K562 (cell line): Measurements from ENCODE around the gene ABHD16A. TPM values are rescaled to one million over a fixed set of nuclear protein-coding genes. Genes with fewer than 3 reads are reported as not detected.
A peak's percentile ranks its signal among the peaks of the same experiment; 100 is the strongest.

Experiments used
- EHMT2 ChIP-seq: fragments of 450-650 bp; IDR thresholded peaks from 2 replicates; pipeline ENCODE4 v1.6.1; 2018; ENCODE audit warnings: antibody characterized with exemption
- ELF4 ChIP-seq: fragments of 450-650 bp; formaldehyde crosslinking; IDR thresholded peaks from 2 replicates; pipeline ENCODE4 v1.4.0; 2022; ENCODE audit warnings: missing genetic modification characterization
- HDAC1 ChIP-seq, 2 experiments: fragments of 450-650 bp; IDR thresholded peaks; 2 replicates each; pipeline ENCODE4 v1.6.1; 2016 to 2017; ENCODE audit warnings: inconsistent platforms in 1 of 2, mild to moderate bottlenecking in 1 of 2, moderate library complexity in 1 of 2
- KLF10 ChIP-seq: fragments of 250-450 bp; sonication (Bioruptor Pico); IDR thresholded peaks from 2 replicates; pipeline ENCODE4 v1.6.1; 2021; ENCODE audit warnings: matching md5 sums
- MAZ ChIP-seq, 2 experiments: fragments of 450-650 bp in 1 of 2; sonication (generic) in 1 of 2; formaldehyde crosslinking; IDR thresholded peaks in 1 of 2; conservative IDR thresholded peaks in 1 of 2; 2 replicates each; pipeline versions ENCODE4 v1.4.0 to v1.5.0; 2020; ENCODE audit warnings: mild to moderate bottlenecking in 1 of 2, missing genetic modification reagents in 1 of 2
- MITF ChIP-seq: IDR thresholded peaks from 2 replicates; pipeline ENCODE4 v1.6.1; 2014; ENCODE audit warnings: antibody characterized with exemption
- MYC ChIP-seq, 2 experiments: fragments of 250-450 bp in 1 of 2; sonication (Bioruptor Pico) in 1 of 2; IDR thresholded peaks; 2 replicates each; pipeline versions ENCODE4 v1.5.1 to v1.6.1; 2012 to 2021; ENCODE audit warnings: low read depth in 2 of 2, borderline replicate concordance in 1 of 2, improper control_type of control experiment in 1 of 2, low read length in 1 of 2, mild to moderate bottlenecking in 1 of 2, moderate library complexity in 1 of 2
- NR2C2 ChIP-seq, 2 experiments: fragments of 200-800 bp in 1 of 2; sonication (Bioruptor generic) in 1 of 2; sonication (generic) in 1 of 2; formaldehyde crosslinking in 1 of 2; IDR thresholded peaks; 2 replicates each; pipeline versions ENCODE4 v1.6.1 to v1.8.0; 2016 to 2022; ENCODE audit warnings: mild to moderate bottlenecking in 1 of 2, missing compliant biosample characterization in 1 of 2, missing genetic modification characterization in 1 of 2, missing genetic modification reagents in 1 of 2
- NRF1 ChIP-seq, 2 experiments: fragments of 450-650 bp; IDR thresholded peaks in 1 of 2; conservative IDR thresholded peaks in 1 of 2; 2 replicates each; pipeline ENCODE4 v1.6.1; 2014; ENCODE audit warnings: mild to moderate bottlenecking in 2 of 2
- OTX1 ChIP-seq: fragments of 450-650 bp; formaldehyde crosslinking; IDR thresholded peaks from 2 replicates; pipeline ENCODE4 v1.4.0; 2022; ENCODE audit warnings: mild to moderate bottlenecking
- POLR2AphosphoS5 ChIP-seq: IDR thresholded peaks from 2 replicates; pipeline ENCODE4 v1.6.1; 2011; ENCODE audit warnings: mild to moderate bottlenecking, low read depth, low read length, moderate library complexity; ENCODE audit not compliant: control insufficient read depth, insufficient read depth
- RBFOX2 ChIP-seq: fragments of 200-400 bp; formaldehyde crosslinking; IDR thresholded peaks from 2 replicates; pipeline ENCODE4 v1.6.1; 2017; ENCODE audit warnings: low read depth, mild to moderate bottlenecking, low read length, moderate library complexity
- RFX5 ChIP-seq: IDR thresholded peaks from 2 replicates; pipeline ENCODE4 v1.6.1; 2011; ENCODE audit warnings: low read depth, mild to moderate bottlenecking, improper control_type of control experiment, low read length
- SRF ChIP-seq, 2 experiments: fragments of 250-450, 450-650 bp in 1 of 2; sonication (Bioruptor Pico) in 1 of 2; sonication (generic) in 1 of 2; formaldehyde crosslinking; IDR thresholded peaks; 2 replicates each; pipeline versions ENCODE4 v1.5.0 to v1.5.1; 2020 to 2022; ENCODE audit warnings: mild to moderate bottlenecking in 1 of 2, missing genetic modification reagents in 1 of 2
- TAF15 ChIP-seq: fragments of 200-400 bp; formaldehyde crosslinking; IDR thresholded peaks from 2 replicates; pipeline ENCODE4 v1.6.1; 2017; ENCODE audit warnings: mild to moderate bottlenecking, low read depth, low read length, moderate library complexity
- TEAD4 ChIP-seq, 2 experiments: sonication (generic) in 1 of 2; formaldehyde crosslinking in 1 of 2; IDR thresholded peaks; 2 replicates each; pipeline versions ENCODE4 v1.6.1 to v1.8.0; 2012 to 2022; ENCODE audit warnings: borderline replicate concordance in 1 of 2, inconsistent platforms in 1 of 2, low read length in 1 of 2, mild to moderate bottlenecking in 1 of 2, missing genetic modification reagents in 1 of 2
- ZNF165 ChIP-seq: fragments of 250-450 bp; sonication (Bioruptor Pico); IDR thresholded peaks from 2 replicates; pipeline ENCODE4 v1.4.0; 2020; ENCODE audit warnings: borderline replicate concordance
- ZNF57 ChIP-seq: fragments of 450-650 bp; formaldehyde crosslinking; IDR thresholded peaks from 2 replicates; pipeline ENCODE4 v1.4.0; 2020; ENCODE audit warnings: mild to moderate bottlenecking, moderate library complexity
- ZNF764 ChIP-seq: fragments of 250-450 bp; sonication (Bioruptor Pico); IDR thresholded peaks from 2 replicates; pipeline ENCODE4 v1.4.0; 2020; ENCODE audit warnings: low read depth, mild to moderate bottlenecking, moderate library complexity
- ZNF785 ChIP-seq: fragments of 250-450 bp; sonication (Bioruptor Pico); IDR thresholded peaks from 2 replicates; pipeline ENCODE4 v1.4.0; 2020; ENCODE audit warnings: mild to moderate bottlenecking
- polyA plus RNA-seq, 8 experiments: library from polyadenylated mRNA; depleted of rRNA in 4 of 8; stranded (reverse) in 5 of 8; unstranded in 3 of 8; fragments of >200 nt; fragmentation: Nextera tagmentation in 2 of 8; fragmentation: Illumina TruSeq in 1 of 8; extraction: Ambion mirVana in 2 of 8; extraction: Trizol in 1 of 8; gene quantifications; 2 replicates each; pipeline versions ENCODE4 v1.2.1 to v1.2.3, GENCODE V29; 2011 to 2014; ENCODE audit warnings: inconsistent platforms in 1 of 8, missing spikeins in 1 of 8
- total RNA-seq, 7 experiments: library from RNA; depleted of rRNA in 6 of 7; stranded (reverse); fragments of >200 nt in 6 of 7; fragmentation: Illumina TruSeq in 2 of 7; extraction: Trizol in 2 of 7; gene quantifications; 2 replicates each; pipeline versions ENCODE4 v1.2.1 to v1.2.3, GENCODE V29; 2011 to 2021; ENCODE audit warnings: low replicate concordance in 1 of 7
- TF ChIP-seq, protein P1 (sequence below): fragments of 450-650 bp; formaldehyde crosslinking; IDR thresholded peaks from 2 replicates; pipeline ENCODE4 v1.4.0; 2022; ENCODE audit warnings: missing genetic modification characterization
- TF ChIP-seq, protein P2 (sequence below), 2 experiments: fragments of 450-650 bp in 1 of 2; sonication (generic) in 1 of 2; formaldehyde crosslinking; conservative IDR thresholded peaks; 2 replicates each; pipeline versions ENCODE4 v1.4.0 to v1.8.1; 2020 to 2022; ENCODE audit warnings: mild to moderate bottlenecking in 1 of 2, missing genetic modification reagents in 1 of 2

Gene ABHD16A
- total and polyA plus RNA-seq, 9 of the 15 experiments (the other 6 are each of a cell fraction or from before 2014, with no cell fraction given) = 25.8 to 120 (median 81.6) TPM

- TF ChIP-seq MYC (IDR thresholded peaks at IDR 0.05; ENCODE audit: low read depth, low read length) (no peak), MYC (CRISPR knock-in tag; IDR thresholded peaks at IDR 0.05; ENCODE audit: borderline replicate concordance, low read depth) (peak; percentile 21; the same call in 1 of the 2 replicates), TAF15 (peak; percentile 79; the same call in 1 of the 2 replicates), ZNF165 (CRISPR knock-in tag) (0 out of 2 replicates have a peak, but pooled peaks have one; percentile 37), MITF (peak; percentile 7; the same call in 1 of the 2 replicates), ZNF764 (peak; percentile 62; the same call in 1 of the 2 replicates), OTX1 (CRISPR knock-in tag) (0 out of 2 replicates have a peak, but pooled peaks have one; percentile 29), KLF10 (CRISPR knock-in tag) (0 out of 2 replicates have a peak, but pooled peaks have one; percentile 8), TEAD4 (IDR thresholded peaks at IDR 0.05; ENCODE audit: low read length) (no peak), TEAD4 (CRISPR knock-in tag; IDR thresholded peaks at IDR 0.05; ENCODE audit: borderline replicate concordance) (peak; percentile 80; the same call in 1 of the 2 replicates), HDAC1 (IDR thresholded peaks at IDR 0.05) (peak in 1 of 2 experiments; percentile 11; a peak in 1 of 4 replicates), NRF1 (conservative IDR thresholded peaks at IDR 0.05 in 1 of 2, IDR thresholded peaks at IDR 0.05 in 1 of 2) (peak in 1 of 2 experiments; percentile 29; a peak in 2 of 4 replicates), ELF4 (0 out of 2 replicates have a peak, but pooled peaks have one; percentile 32), POLR2AphosphoS5 (peak; percentile 19; the same call in 1 of the 2 replicates), MAZ (CRISPR knock-in tag; conservative IDR thresholded peaks at IDR 0.05 in 1 of 2, IDR thresholded peaks at IDR 0.05 in 1 of 2) (peak in 1 of 2 experiments; percentile 26; a peak in 1 of 4 replicates), RBFOX2 (peak; percentile 67), EHMT2 (peak; percentile 12; the same call in 1 of the 2 replicates), RFX5 (no peak), NR2C2 (CRISPR knock-in tag; IDR thresholded peaks at IDR 0.05) (0 out of 2 replicates have a peak, but pooled peaks have one; percentile 28), NR2C2 (tag; IDR thresholded peaks at IDR 0.05) (no peak), ZNF57 (peak; percentile 19; the same call in 1 of the 2 replicates), ZNF785 (CRISPR knock-in tag) (no peak), SRF (CRISPR knock-in tag; IDR thresholded peaks at IDR 0.05) (0 out of 4 replicates have a peak, but pooled peaks of 1 of the 2 experiments have one; percentile 9)
- TF ChIP-seq, protein P1, sequence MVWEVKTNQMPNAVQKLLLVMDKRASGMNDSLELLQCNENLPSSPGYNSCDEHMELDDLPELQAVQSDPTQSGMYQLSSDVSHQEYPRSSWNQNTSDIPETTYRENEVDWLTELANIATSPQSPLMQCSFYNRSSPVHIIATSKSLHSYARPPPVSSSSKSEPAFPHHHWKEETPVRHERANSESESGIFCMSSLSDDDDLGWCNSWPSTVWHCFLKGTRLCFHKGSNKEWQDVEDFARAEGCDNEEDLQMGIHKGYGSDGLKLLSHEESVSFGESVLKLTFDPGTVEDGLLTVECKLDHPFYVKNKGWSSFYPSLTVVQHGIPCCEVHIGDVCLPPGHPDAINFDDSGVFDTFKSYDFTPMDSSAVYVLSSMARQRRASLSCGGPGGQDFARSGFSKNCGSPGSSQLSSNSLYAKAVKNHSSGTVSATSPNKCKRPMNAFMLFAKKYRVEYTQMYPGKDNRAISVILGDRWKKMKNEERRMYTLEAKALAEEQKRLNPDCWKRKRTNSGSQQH (CRISPR knock-in tag) = 0 out of 2 replicates have a peak, but pooled peaks have one; percentile 16
- TF ChIP-seq, protein P2, sequence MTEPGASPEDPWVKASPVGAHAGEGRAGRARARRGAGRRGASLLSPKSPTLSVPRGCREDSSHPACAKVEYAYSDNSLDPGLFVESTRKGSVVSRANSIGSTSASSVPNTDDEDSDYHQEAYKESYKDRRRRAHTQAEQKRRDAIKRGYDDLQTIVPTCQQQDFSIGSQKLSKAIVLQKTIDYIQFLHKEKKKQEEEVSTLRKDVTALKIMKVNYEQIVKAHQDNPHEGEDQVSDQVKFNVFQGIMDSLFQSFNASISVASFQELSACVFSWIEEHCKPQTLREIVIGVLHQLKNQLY (CRISPR knock-in tag; conservative IDR thresholded peaks at IDR 0.05) = 0 out of 4 replicates have a peak, but pooled peaks of 1 of the 2 experiments have one; percentile 18
Measured at GRCh38 chr6:31658983-31659648, 44.0 kb downstream of the ABHD16A start (continued).
